Measurements from ENCODE around the gene LCTL.

DNA sequence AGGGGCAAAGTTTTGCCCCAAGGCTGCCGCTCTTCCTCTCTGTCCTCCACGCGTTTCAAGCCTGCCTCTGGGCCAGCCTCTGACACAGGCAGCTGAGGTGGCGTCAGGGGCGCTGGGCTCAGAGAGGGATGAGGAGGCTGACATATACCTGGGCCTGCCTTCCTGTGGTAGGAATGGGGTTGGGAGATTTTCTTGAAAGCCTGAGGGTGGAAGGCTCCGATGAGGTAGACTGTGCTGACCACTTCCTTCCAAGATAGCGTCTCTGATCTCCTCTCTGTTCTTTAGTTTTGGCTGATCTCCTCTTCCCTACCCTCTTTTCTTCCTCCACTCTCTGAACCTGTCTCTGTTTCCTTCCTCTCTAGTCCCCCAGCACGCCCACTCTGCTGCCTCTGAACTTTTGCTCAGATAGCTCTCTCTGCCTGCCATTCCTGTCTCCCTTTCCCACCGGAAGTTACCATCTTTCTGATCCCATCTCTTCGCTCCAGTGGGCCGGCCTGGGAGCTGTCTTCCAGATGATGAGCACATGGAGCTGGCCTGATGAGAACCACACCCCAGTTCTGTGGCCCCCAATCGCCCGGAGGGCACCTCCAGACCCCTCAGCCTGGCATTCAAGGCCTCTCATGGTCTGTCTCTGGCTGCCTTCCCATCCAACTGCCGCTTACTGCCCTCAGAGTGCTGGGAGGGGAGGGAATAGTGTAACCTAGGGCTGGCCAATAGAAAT is 32.5 kb upstream of the LCTL start:
- TF ChIP-seq, protein P1, sequence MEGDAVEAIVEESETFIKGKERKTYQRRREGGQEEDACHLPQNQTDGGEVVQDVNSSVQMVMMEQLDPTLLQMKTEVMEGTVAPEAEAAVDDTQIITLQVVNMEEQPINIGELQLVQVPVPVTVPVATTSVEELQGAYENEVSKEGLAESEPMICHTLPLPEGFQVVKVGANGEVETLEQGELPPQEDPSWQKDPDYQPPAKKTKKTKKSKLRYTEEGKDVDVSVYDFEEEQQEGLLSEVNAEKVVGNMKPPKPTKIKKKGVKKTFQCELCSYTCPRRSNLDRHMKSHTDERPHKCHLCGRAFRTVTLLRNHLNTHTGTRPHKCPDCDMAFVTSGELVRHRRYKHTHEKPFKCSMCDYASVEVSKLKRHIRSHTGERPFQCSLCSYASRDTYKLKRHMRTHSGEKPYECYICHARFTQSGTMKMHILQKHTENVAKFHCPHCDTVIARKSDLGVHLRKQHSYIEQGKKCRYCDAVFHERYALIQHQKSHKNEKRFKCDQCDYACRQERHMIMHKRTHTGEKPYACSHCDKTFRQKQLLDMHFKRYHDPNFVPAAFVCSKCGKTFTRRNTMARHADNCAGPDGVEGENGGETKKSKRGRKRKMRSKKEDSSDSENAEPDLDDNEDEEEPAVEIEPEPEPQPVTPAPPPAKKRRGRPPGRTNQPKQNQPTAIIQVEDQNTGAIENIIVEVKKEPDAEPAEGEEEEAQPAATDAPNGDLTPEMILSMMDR (IDR thresholded peaks at IDR 0.05 in 8 of 11, conservative IDR thresholded peaks at IDR 0.05 in 3 of 11), result no peak
- no peak for TF ChIP-seq POLR2AphosphoS5 (IDR thresholded peaks at IDR 0.05)
- no peak for TF ChIP-seq POLR2A (IDR thresholded peaks at IDR 0.05)
